Urinary bladder (tissue), 4 donors: ENCODE results near the gene CLTCL1. TPM values are rescaled to one million over a fixed set of nuclear protein-coding genes. Genes with fewer than 3 reads are reported as not detected.

Experiments
- DNase-seq: peaks from one replicate; pipeline ENCODE4 v3.0.0-alpha.2; 2015; ENCODE audit errors: extremely low spot score
- H3K27ac ChIP-seq: one replicate; pipeline ENCODE4 v1.5.1; 2013; ENCODE audit warnings: low read depth, mild to moderate bottlenecking, moderate library complexity
- H3K36me3 ChIP-seq: one replicate; pipeline ENCODE4 v1.6.1; 2013; ENCODE audit warnings: mild to moderate bottlenecking, moderate library complexity; ENCODE audit not compliant: insufficient read depth
- H3K4me1 ChIP-seq: one replicate; pipeline ENCODE4 v1.6.1; 2013; ENCODE audit warnings: mild to moderate bottlenecking, moderate library complexity; ENCODE audit not compliant: insufficient read depth
- H3K4me3 ChIP-seq: one replicate; pipeline ENCODE4 v1.5.1; 2013; ENCODE audit warnings: low read depth, low read length
- WGBS: extraction: QIAGEN DNeasy Blood & Tissue Kit; methylation state at CpG from one replicate; pipeline ENCODE4 v1.1.7; 2013; 5-methylcytosine and 5-hydroxymethylcytosine counted together
- polyA plus RNA-seq: library from polyadenylated mRNA; stranded (reverse); fragments of 200-250 nt; gene quantifications from one replicate; pipeline ENCODE4 v1.2.3, GENCODE V29; 2013
- total RNA-seq: library from RNA; depleted of rRNA; stranded (reverse); fragments of >200 nt; gene quantifications from one replicate; pipeline ENCODE4 v1.2.3, GENCODE V29; 2014
- donor health status: healthy with polysubstance abuse.
- donor health status: healthy.

CLTCL1 gene
- total and polyA plus RNA-seq, 2 donors = 6.0 to 7.0 TPM

DNA sequence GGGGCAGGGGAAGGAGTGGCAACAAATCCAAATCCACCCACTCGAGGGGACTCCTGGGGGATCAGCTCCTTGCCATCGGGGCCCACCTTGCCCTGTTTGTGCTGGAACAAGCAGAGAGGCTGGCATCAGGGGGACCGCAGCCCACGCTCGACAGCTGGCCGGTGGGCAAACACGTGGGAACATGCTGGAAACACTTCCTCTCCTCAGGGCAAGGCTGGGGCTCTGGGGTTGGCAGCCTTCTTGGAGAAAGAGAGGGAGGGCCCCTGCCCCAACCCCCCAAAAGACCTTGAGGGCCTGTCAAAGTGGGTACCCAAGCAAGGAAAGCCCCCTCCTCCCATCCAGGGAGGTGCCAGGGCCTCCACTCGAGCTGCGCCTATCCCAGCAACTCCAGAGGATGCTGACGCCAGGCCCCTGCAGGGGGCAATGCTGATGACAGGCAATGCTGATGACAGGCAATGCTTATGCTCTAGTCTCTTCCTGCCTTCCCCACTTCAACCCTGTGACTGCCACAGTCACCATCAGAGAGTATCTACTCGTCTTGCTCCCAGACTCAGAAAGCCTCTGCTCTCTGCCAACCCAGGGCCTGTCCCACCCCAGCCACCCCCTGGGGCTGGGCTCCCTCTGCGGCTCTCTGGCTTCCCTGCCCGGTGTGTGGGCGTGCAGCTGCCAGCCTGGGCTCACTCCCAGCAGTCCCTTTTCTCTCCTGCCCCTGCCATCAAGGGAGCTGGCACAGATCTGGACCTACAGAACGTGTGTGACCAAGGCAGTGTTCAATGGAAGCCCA is 153.1 kb downstream of the CLTCL1 start:
- H3K27ac ChIP-seq = no peak overlapping the region
- DNase-seq = no peak
- H3K4me3 ChIP-seq = no peak overlapping the region
- H3K4me1 ChIP-seq = no peaks in the 10 kb centered on the region
- 89% methylated on average over 15 of the region's 15 CpGs for WGBS
- H3K36me3 ChIP-seq = peaks cover 2% of the 10 kb centered on the region

DNA sequence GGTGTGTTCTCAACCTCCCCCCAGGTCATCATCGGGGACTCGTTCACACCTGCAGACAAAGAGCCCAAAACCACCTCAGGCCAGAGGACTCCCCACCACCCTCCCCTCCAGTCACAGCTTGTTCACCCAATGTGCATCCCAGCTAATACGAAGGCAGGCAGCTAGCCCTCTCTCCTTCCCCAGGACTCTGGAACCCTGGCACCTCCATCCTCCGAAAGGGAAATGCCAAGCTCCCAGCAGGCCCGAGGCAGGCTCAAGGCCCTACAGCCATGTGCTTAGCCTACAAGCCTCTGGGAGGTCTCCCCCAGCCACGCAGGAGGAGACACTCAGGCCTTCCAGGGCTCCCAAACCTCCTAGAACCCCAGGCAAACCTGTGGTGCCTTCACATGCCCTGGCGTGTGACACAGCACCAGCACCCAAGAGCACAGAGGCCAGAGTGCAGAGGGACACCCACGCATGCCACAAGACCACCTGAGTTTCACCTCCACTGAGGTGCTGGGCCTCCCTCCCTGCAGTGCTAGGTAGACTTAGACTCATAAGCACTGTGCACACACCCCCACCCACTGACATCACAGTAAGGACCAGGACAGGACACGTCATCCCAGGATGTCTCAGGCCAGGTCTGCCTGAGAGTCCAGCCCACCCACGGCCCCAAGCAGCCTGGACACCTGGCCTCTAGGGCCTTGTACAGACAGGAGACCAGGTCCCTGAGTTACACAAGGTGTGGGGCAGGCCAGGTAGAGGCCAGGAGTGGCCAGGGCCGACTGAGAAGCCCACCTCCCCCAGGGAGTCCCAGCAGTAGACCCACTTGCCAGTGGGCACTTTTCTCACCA is 153.9 kb downstream of the CLTCL1 start:
- Histone ChIP-seq H3K36me3 (peaks cover 2% of the 10 kb centered on the region), H3K4me1 (no peaks in the 10 kb centered on the region), H3K4me3 (no peak overlapping the region), H3K27ac (no peak overlapping the region)
- 91% methylated on average over 11 of the region's 11 CpGs for WGBS
- no peak for DNase-seq

DNA sequence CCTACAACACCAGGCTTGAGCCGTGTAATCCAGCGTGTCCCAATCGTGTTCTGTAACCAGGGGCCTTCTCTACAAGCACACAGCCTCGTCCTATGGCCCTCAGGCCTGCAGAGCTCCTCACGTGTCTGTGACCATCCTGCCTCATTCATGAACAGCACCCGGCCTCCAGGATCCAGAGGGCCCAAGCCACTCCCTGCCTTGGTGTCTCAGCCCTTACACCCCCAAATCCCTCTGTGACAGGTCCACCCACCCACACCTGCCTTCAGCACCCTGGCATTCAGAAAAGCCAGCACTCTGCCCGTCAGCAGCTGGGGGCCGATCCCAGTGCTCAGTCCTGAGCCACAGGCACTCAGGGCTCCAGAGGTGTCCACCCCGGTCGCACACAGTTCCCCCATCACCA is 154.6 kb downstream of the CLTCL1 start:
- H3K4me3 ChIP-seq = no peak overlapping the region
- H3K4me1 ChIP-seq = no peaks in the 10 kb centered on the region
- no peak for DNase-seq
- WGBS = 93% methylated on average over 10 of the region's 10 CpGs
- H3K27ac ChIP-seq = no peak overlapping the region
- H3K36me3 ChIP-seq = peaks cover 2% of the 10 kb centered on the region

DNA sequence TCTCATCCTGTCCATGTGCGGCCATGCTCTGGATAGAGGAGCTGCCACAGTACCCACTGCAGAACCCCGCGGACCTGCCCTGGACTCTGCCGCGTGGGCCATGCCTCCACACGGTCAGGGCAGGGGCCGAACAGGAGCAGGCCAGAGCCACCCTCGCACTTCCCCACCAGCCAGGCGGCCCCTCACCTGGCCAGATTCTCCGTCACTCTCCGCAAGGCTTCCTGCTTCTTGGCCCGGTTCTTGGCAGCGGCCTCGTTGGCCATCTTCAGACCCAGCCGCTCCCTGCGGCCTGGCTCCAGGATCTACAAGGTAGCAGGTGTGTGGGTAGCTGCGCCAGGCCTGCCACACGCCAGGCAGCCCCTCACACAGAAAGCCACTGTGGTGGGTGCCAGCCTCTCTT is 156.6 kb downstream of the CLTCL1 start:
- WGBS = 90% methylated on average over 18 of the region's 18 CpGs
- Histone ChIP-seq H3K4me1 (no peaks in the 10 kb centered on the region), H3K27ac (no peak overlapping the region), H3K4me3 (no peak overlapping the region), H3K36me3 (peaks cover 2% of the 10 kb centered on the region)
- DNase-seq = no peak

DNA sequence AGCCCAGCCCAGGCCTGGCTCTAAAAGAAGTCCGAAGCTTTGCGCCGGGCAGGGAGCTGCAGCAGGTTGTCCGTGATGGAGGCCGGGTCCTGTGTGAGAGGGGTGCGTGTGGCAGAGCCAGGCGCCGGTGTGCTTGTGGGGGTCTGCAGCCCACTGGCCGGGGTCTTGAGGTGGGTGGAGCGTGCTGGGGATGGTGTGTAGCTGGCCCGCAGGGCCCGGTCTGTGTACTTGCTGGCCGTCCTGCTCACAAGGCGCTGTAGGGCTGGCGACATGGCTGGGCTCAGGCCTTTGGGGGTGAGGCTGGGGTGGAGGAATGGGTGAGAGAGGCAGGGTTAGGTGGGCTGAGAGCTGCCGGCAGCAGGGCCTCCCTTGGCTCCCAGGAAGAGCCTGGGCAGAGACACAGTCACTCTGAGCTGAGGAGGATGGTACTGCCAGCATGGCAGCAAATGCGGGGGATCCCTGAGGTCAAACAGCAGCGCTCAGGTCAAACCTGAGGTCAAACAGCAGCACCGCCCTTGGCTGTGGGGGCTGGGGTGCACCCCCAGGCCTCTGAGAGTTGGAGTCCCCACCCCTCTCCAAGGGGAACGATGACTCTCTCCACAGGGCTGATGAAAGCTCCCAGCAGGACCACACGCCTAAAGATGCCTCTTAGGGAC is 157.2 kb downstream of the CLTCL1 start:
- no peak for DNase-seq
- Histone ChIP-seq H3K4me3 (no peak overlapping the region), H3K36me3 (peaks cover 2% of the 10 kb centered on the region), H3K4me1 (no peaks in the 10 kb centered on the region), H3K27ac (no peak overlapping the region)
- 92% methylated on average over 21 of the region's 21 CpGs for WGBS

DNA sequence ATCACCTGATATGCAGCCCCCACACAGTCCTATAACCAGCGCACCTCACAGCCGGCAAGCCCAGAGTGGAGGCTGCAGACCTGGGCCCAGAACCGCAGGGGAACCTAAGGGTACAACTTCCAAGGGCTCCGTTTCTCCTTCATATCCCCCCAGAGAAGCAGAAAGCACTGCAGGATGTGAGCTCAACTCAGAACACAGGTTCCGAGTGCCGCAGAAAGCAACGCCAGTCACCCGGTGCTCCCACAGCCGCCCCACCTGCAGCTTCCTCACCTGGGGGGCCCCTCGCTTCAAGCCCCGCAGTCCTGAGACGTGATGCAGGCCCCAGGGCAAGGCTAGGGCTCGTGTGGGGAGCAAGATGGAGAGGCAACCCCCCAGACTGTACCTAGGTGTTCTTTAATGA is 158.0 kb downstream of the CLTCL1 start:
- H3K4me1 ChIP-seq = no peaks in the 10 kb centered on the region
- H3K4me3 ChIP-seq = no peak overlapping the region
- no peaks in the 10 kb centered on the region for H3K36me3 ChIP-seq
- 92% methylated on average over 13 of the region's 13 CpGs for WGBS
- H3K27ac ChIP-seq = no peak overlapping the region
- no peak for DNase-seq

DNA sequence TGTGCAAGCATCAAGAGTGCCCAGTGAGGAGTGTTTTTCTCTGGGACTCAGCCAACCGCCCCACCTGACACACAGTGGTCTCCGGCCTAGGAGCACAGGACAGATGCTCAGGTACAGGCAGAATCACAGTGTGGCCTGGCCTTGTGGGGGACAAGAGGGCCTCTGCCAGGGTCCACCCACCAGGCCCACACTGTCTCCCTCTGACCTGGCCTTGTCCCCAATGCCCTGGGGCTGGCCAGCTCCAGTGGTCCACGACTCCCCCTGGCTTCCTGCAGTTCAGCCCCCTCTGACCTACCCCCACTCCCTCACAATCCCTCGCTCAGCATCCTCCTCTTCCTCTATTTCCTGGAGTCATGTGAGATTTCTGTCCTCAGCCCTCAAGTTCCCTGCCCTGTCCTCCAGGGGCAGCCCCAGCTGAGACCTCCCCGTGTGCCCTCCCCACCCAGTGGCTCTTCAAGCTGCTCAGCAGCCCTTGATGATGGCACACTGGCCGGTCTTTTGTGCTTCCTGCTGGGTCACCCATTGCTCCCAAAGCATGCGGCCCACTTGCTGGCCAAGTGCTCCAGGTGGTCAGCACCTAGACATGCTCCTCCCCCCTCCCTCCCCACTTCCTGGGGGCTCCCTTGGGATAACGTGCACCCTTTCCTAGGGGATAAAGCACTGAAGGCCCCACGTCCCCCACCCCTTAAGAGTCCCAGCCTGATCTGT is 158.7 kb downstream of the CLTCL1 start:
- H3K36me3 ChIP-seq = no peaks in the 10 kb centered on the region
- WGBS = 89% methylated on average over 9 of the region's 9 CpGs
- H3K4me1 ChIP-seq = no peaks in the 10 kb centered on the region
- H3K27ac ChIP-seq = no peak overlapping the region
- no peak overlapping the region for H3K4me3 ChIP-seq
- DNase-seq = no peak

DNA sequence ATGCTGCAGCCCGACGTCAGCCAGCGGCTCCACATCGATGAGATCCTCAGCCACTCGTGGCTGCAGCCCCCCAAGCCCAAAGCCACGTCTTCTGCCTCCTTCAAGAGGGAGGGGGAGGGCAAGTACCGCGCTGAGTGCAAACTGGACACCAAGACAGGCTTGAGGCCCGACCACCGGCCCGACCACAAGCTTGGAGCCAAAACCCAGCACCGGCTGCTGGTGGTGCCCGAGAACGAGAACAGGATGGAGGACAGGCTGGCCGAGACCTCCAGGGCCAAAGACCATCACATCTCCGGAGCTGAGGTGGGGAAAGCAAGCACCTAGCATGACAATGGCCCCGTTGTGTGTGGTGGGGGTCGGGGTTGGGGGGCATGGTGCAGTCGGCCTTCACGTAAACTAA is 159.4 kb downstream of the CLTCL1 start:
- no peak overlapping the region for H3K27ac ChIP-seq
- WGBS = 94% methylated on average over 20 of the region's 20 CpGs
- H3K4me1 ChIP-seq = no peaks in the 10 kb centered on the region
- H3K36me3 ChIP-seq = no peaks in the 10 kb centered on the region
- H3K4me3 ChIP-seq = no peak overlapping the region
- no peak for DNase-seq

DNA sequence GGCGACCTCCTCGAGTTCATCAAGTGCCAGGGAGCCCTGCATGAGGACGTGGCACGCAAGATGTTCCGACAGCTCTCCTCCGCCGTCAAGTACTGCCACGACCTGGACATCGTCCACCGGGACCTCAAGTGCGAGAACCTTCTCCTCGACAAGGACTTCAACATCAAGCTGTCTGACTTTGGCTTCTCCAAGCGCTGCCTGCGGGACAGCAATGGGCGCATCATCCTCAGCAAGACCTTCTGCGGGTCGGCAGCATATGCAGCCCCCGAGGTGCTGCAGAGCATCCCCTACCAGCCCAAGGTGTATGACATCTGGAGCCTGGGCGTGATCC is 159.9 kb downstream of the CLTCL1 start:
- H3K27ac ChIP-seq = no peak overlapping the region
- WGBS = 96% methylated on average over 19 of the region's 19 CpGs
- H3K4me3 ChIP-seq = no peak overlapping the region
- no peaks in the 10 kb centered on the region for H3K36me3 ChIP-seq
- H3K4me1 ChIP-seq = no peaks in the 10 kb centered on the region
- DNase-seq = no peak

DNA sequence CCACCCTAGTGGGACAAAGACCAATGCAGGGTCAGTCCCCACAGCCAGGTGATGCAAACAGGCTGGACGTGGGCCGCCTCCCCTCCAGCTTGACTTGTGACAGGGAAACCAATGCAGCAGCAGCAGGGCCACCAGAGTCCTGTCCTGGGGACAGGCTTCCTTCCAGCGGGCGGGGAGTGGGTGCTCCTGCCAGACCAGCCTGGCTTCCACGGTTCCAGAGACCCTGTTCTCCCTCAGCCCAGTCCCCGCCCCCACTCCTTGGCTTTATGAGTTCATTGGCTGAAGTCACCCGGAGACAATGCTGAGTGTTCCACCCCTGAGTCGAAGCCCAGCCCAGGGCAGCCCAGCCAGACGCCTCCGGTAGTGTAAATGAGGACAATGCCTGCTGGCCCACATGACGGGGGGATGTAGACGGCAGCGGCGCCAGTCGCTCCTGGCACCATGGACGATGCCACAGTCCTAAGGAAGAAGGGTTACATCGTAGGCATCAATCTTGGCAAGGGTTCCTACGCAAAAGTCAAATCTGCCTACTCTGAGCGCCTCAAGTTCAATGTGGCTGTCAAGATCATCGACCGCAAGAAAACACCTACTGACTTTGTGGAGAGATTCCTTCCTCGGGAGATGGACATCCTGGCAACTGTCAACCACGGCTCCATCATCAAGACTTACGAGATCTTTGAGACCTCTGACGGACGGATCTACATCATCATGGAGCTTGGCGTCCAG is 160.4 kb downstream of the CLTCL1 start, which contains the start of gene TSSK2:
TSS of gene TSSK2 (plus strand) at position 350 of the 726 bp plus-strand sequence. CDS start at position 442, 92 bp downstream.
- no peaks in the 10 kb centered on the region for H3K36me3 ChIP-seq
- H3K27ac ChIP-seq = no peak within 1 kb of the TSS

DNA sequence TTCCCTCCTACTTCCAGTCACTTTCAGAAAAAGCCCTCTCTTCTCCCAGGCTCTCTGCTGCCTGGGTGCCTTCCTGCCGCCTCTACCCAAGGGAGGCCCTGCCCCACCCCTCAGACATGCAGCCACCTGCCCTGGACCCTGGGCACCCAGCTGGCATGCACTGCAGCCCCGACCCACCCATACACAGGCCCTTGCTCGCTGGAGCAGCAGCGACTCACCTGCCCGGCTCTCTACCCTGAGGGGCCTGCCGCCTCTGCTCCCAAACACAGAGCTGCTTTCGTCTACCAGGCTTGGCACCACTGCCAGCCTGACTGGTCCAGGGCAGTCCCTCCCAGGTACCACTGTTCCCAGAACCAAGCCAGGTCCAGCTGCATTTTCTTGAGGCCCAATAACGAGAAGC is 161.6 kb downstream of the CLTCL1 start:
- H3K4me3 ChIP-seq = no peak overlapping the region
- WGBS = 71% methylated on average over 8 of the region's 8 CpGs
- DNase-seq = no peak
- H3K4me1 ChIP-seq = no peaks in the 10 kb centered on the region
- H3K36me3 ChIP-seq = no peaks in the 10 kb centered on the region
- no peak overlapping the region for H3K27ac ChIP-seq

More for the DNA sequence above, 160.4 kb downstream of the CLTCL1 start, which contains the start of gene TSSK2:
- no peak for DNase-seq
- no peaks in the 10 kb centered on the region for H3K4me1 ChIP-seq
- no peak within 1 kb of the TSS for H3K4me3 ChIP-seq
- 86% methylated on average over 27 of the region's 27 CpGs for WGBS
